HCT116 (cell line): ENCODE data around the gene TNXB. TPM values are rescaled to one million over a fixed set of nuclear protein-coding genes. Genes with fewer than 3 reads are reported as not detected.

ENCODE experiments used
- ATAC-seq: fragments of 200-7000 bp; cut with Tn5 transposase; 2 replicates; pipeline ENCODE4 v1.9.1; 2020; ENCODE audit warnings: mild to moderate bottlenecking, moderate library complexity
- BruUV-seq: library from RNA; stranded (reverse); fragments of 400-500 nt; replicated peaks from 2 replicates; lab custom pipeline; 2021; lab: Mats Ljungman, UMichigan
- CTCF ChIA-PET: fragments of 300-600 bp; sonication (Branson Sonifier 250); formaldehyde crosslinking; loops from one replicate; lab custom pipeline; 2021; ENCODE audit warnings: antibody characterized with exemption; lab: Charles Lee
- POLR2A ChIA-PET: fragments of 300-600, 350-600 bp; sonication (Branson Sonifier 250); formaldehyde crosslinking; loops from one replicate; lab custom pipeline; 2021; ENCODE audit warnings: antibody characterized with exemption; lab: Charles Lee
- RAD21 ChIA-PET, 2 experiments: fragments of 300-600 bp; sonication (Branson Sonifier 250); formaldehyde crosslinking; loops; one replicate each; lab custom pipeline; 2023; ENCODE audit warnings: low total read pairs in 2 of 2; ENCODE audit not compliant: uncharacterized antibody in 2 of 2, unreplicated experiment in 2 of 2, low non-redundant PET in 1 of 2; lab: Charles Lee
- DNase-seq: peaks from one replicate; pipeline ENCODE4 v3.0.0-alpha.2; 2010; ENCODE audit warnings: low read depth, low spot score
- H2AFZ ChIP-seq: fragments of 200-600 bp; shearing (Covaris generic), sonication (generic); 2 replicates; pipeline ENCODE4 v1.6.1; 2017; ENCODE audit warnings: low read depth, mixed run types, mixed read lengths, antibody characterized with exemption, low read length; ENCODE audit not compliant: poor library complexity, severe bottlenecking
- H3K27ac ChIP-seq: 2 replicates; pipeline ENCODE4 v1.5.1; 2012; ENCODE audit warnings: low read depth, low read length
- H3K27me3 ChIP-seq: fragments of 200-600 bp; sonication (generic); 2 replicates; pipeline ENCODE4 v1.6.1; 2016; ENCODE audit warnings: mixed run types, low read length, mixed read lengths; ENCODE audit not compliant: insufficient read depth
- H3K36me3 ChIP-seq, 2 experiments: fragments of 200-500 bp in 1 of 2; fragments of 200-600 bp in 1 of 2; sonication (Bioruptor generic) in 1 of 2; sonication (generic) in 1 of 2; 2 replicates each; pipeline versions ENCODE4 v1.5.1 to v1.6.1; 2014 to 2016; ENCODE audit warnings: low read length in 2 of 2, inconsistent platforms in 1 of 2, mixed read lengths in 1 of 2, mixed run types in 1 of 2; ENCODE audit not compliant: insufficient read depth in 2 of 2, control insufficient read depth in 1 of 2
- H3K4me1 ChIP-seq, 2 experiments: fragments of 200-600 bp in 1 of 2; sonication (generic) in 1 of 2; 2 replicates each; pipeline versions ENCODE4 v1.5.1 to v1.6.1; 2012 to 2017; ENCODE audit warnings: low read length in 2 of 2, inconsistent platforms in 1 of 2, mild to moderate bottlenecking in 1 of 2, mixed read lengths in 1 of 2, mixed run types in 1 of 2, moderate library complexity in 1 of 2; ENCODE audit not compliant: insufficient read depth in 2 of 2, control insufficient read depth in 1 of 2
- H3K4me2 ChIP-seq: fragments of 200-600 bp; sonication (generic); 2 replicates; pipeline ENCODE4 v1.6.1; 2017; ENCODE audit warnings: mixed run types, low read length, mixed read lengths
- H3K4me3 ChIP-seq, 2 experiments: fragments of 200-600 bp in 1 of 2; sonication (generic) in 1 of 2; replicated peaks in 1 of 2; 2 replicates each; pipeline ENCODE4 v1.5.1; 2011 to 2016; ENCODE audit warnings: low read length in 2 of 2, control low read depth in 1 of 2, low read depth in 1 of 2, mild to moderate bottlenecking in 1 of 2, mixed read lengths in 1 of 2, mixed run types in 1 of 2
- H3K79me2 ChIP-seq: fragments of 200-600 bp; sonication (generic); 2 replicates; pipeline ENCODE4 v1.6.1; 2017; ENCODE audit warnings: mild to moderate bottlenecking, mixed run types, low read length, moderate library complexity, mixed read lengths; ENCODE audit not compliant: insufficient read depth
- H3K9ac ChIP-seq: fragments of 200-600 bp; sonication (generic); 2 replicates; pipeline ENCODE4 v1.6.1; 2016; ENCODE audit warnings: low read length, mixed read lengths
- H3K9me2 ChIP-seq: fragments of 200-600 bp; sonication (generic), shearing (Covaris generic); 2 replicates; pipeline ENCODE4 v1.6.1; 2017; ENCODE audit warnings: mixed run types, mild to moderate bottlenecking, moderate library complexity; ENCODE audit not compliant: insufficient read depth
- H3K9me3 ChIP-seq, 2 experiments: fragments of 200-500 bp in 1 of 2; fragments of 200-600 bp in 1 of 2; sonication (Bioruptor generic) in 1 of 2; sonication (generic) in 1 of 2; 2 replicates each; pipeline ENCODE4 v1.6.1; 2014 to 2017; ENCODE audit warnings: low read length in 2 of 2, mixed read lengths in 2 of 2, inconsistent platforms in 1 of 2, low read depth in 1 of 2, mild to moderate bottlenecking in 1 of 2, mixed run types in 1 of 2, moderate library complexity in 1 of 2; ENCODE audit not compliant: control insufficient read depth in 1 of 2, insufficient read depth in 1 of 2
- H4K20me1 ChIP-seq: fragments of 200-600 bp; sonication (generic), shearing (Covaris generic); 2 replicates; pipeline ENCODE4 v1.6.1; 2017; ENCODE audit warnings: mixed run types, mild to moderate bottlenecking, moderate library complexity; ENCODE audit not compliant: insufficient read depth
- CBX3 ChIP-seq: IDR thresholded peaks from 2 replicates; pipeline ENCODE4 v1.6.1; 2012; ENCODE audit warnings: low read depth
- CEBPB ChIP-seq: IDR thresholded peaks from 2 replicates; pipeline ENCODE4 v1.6.1; 2012; ENCODE audit warnings: low read depth
- EGR1 ChIP-seq: IDR thresholded peaks from 2 replicates; pipeline ENCODE4 v1.6.1; 2012; ENCODE audit warnings: low read depth
- ELF1 ChIP-seq: IDR thresholded peaks from 2 replicates; pipeline ENCODE4 v1.6.1; 2012; ENCODE audit warnings: low read depth, borderline replicate concordance
- EZH2phosphoT487 ChIP-seq: fragments of 200-600 bp; IDR thresholded peaks from 2 replicates; pipeline ENCODE4 v1.6.1; 2018; ENCODE audit warnings: antibody characterized with exemption, borderline replicate concordance
- FOSL1 ChIP-seq: IDR thresholded peaks from 2 replicates; pipeline ENCODE4 v1.6.1; 2012; ENCODE audit warnings: low read depth
- POLR2AphosphoS5 ChIP-seq: IDR thresholded peaks from 2 replicates; pipeline ENCODE4 v1.6.1; 2011; ENCODE audit warnings: mild to moderate bottlenecking, low read depth, low read length, moderate library complexity
- RAD21 ChIP-seq: IDR thresholded peaks from 2 replicates; pipeline ENCODE4 v1.6.1; 2012; ENCODE audit warnings: low read depth, mild to moderate bottlenecking
- SP1 ChIP-seq: IDR thresholded peaks from 2 replicates; pipeline ENCODE4 v1.6.1; 2012; ENCODE audit warnings: low read depth
- SRF ChIP-seq: IDR thresholded peaks from 2 replicates; pipeline ENCODE4 v1.6.1; 2012; ENCODE audit warnings: low read depth
- TCF7L2 ChIP-seq: IDR thresholded peaks from 2 replicates; pipeline ENCODE4 v1.7.0; 2011; ENCODE audit warnings: borderline replicate concordance, inconsistent platforms; ENCODE audit not compliant: insufficient read depth, insufficient read length; ENCODE audit errors: extremely low read depth
- YY1 ChIP-seq: IDR thresholded peaks from 2 replicates; pipeline ENCODE4 v1.6.1; 2011; ENCODE audit warnings: low read length, low read depth, moderate library complexity, mild to moderate bottlenecking; ENCODE audit not compliant: insufficient replicate concordance; ENCODE audit errors: extremely low read depth
- ZNF274 ChIP-seq: fragments of 200-500 bp; sonication (Bioruptor generic); IDR thresholded peaks from 2 replicates; pipeline ENCODE4 v1.6.1; 2014; ENCODE audit warnings: mild to moderate bottlenecking, low read depth, low read length, inconsistent platforms
- intact Hi-C: fragments of 100-400 bp; cut with micrococcal nuclease; formaldehyde crosslinking; loops from 2 replicates; pipeline ENCODE4 v1.10.0; 2022
- total RNA-seq: library from RNA; stranded (reverse); gene quantifications from one replicate; pipeline ENCODE4 v1.2.1, GENCODE V29; 2021; ENCODE audit not compliant: unreplicated experiment
- TF ChIP-seq, protein P1 (sequence below): IDR thresholded peaks from 2 replicates; pipeline ENCODE4 v1.6.1; 2012
- TF ChIP-seq, protein P2 (sequence below): IDR thresholded peaks from 2 replicates; pipeline ENCODE4 v1.6.1; 2012
- TF ChIP-seq, protein P3 (sequence below), 3 experiments: fragments of 200-600 bp in 1 of 3; sonication (generic) in 1 of 3; IDR thresholded peaks in 2 of 3; conservative IDR thresholded peaks in 1 of 3; 2 replicates each; pipeline ENCODE4 v1.5.1; 2012 to 2017; ENCODE audit warnings: low read depth in 2 of 3, low read length in 2 of 3, antibody characterized with exemption in 1 of 3, borderline replicate concordance in 1 of 3, control low read depth in 1 of 3, mild to moderate bottlenecking in 1 of 3, mixed read lengths in 1 of 3, mixed run types in 1 of 3, moderate library complexity in 1 of 3; ENCODE audit not compliant: insufficient read depth in 1 of 3

TNXB gene
- total RNA-seq, 1 experiment from 2014 or later: 8.5 TPM

GRCh38 chr6:32060966-32061655 is 48.0 kb downstream of the TNXB start:
- intact Hi-C loops: no loop called here
- no peak overlapping the region for H3K27ac ChIP-seq
- CTCF ChIA-PET: no interaction called here
- RAD21 ChIA-PET: no interaction called here
- no peaks in the 10 kb centered on the region for H3K9me3 ChIP-seq
- no peaks in the 10 kb centered on the region for H3K79me2 ChIP-seq
- H3K36me3 ChIP-seq: no peaks in the 10 kb centered on the region
- no peak for DNase-seq
- H3K9me2 ChIP-seq: no peaks in the 10 kb centered on the region
- POLR2A ChIA-PET: no interaction called here
- H4K20me1 ChIP-seq: no peaks in the 10 kb centered on the region
- no peak overlapping the region for H3K9ac ChIP-seq
- TF ChIP-seq POLR2AphosphoS5: no peak
- TF ChIP-seq EGR1: no peak
- TF ChIP-seq TCF7L2: no peak
- TF ChIP-seq ZNF274: no peak
- TF ChIP-seq RAD21: no peak; the same call in 1 of the 2 replicates
- TF ChIP-seq, protein P1, sequence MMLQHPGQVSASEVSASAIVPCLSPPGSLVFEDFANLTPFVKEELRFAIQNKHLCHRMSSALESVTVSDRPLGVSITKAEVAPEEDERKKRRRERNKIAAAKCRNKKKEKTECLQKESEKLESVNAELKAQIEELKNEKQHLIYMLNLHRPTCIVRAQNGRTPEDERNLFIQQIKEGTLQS: no peak
- TF ChIP-seq CBX3: no peak
- TF ChIP-seq ELF1: no peak
- TF ChIP-seq CEBPB: no peak
- TF ChIP-seq, protein P2, sequence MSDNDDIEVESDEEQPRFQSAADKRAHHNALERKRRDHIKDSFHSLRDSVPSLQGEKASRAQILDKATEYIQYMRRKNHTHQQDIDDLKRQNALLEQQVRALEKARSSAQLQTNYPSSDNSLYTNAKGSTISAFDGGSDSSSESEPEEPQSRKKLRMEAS: no peak
- no peak for TF ChIP-seq SRF
- no peak for TF ChIP-seq SP1
- no peak for TF ChIP-seq FOSL1
- no peak for TF ChIP-seq YY1
- TF ChIP-seq EZH2phosphoT487: no peak
- TF ChIP-seq, protein P3, sequence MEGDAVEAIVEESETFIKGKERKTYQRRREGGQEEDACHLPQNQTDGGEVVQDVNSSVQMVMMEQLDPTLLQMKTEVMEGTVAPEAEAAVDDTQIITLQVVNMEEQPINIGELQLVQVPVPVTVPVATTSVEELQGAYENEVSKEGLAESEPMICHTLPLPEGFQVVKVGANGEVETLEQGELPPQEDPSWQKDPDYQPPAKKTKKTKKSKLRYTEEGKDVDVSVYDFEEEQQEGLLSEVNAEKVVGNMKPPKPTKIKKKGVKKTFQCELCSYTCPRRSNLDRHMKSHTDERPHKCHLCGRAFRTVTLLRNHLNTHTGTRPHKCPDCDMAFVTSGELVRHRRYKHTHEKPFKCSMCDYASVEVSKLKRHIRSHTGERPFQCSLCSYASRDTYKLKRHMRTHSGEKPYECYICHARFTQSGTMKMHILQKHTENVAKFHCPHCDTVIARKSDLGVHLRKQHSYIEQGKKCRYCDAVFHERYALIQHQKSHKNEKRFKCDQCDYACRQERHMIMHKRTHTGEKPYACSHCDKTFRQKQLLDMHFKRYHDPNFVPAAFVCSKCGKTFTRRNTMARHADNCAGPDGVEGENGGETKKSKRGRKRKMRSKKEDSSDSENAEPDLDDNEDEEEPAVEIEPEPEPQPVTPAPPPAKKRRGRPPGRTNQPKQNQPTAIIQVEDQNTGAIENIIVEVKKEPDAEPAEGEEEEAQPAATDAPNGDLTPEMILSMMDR (IDR thresholded peaks at IDR 0.05 in 2 of 3, conservative IDR thresholded peaks at IDR 0.05 in 1 of 3; ENCODE audit: borderline replicate concordance in 1 of 3, insufficient read depth in 1 of 3, low read depth in 2 of 3, low read length in 2 of 3): no peak
- TF ChIP-seq, all 23 proteins: peak for 0
- Histone ChIP-seq H3K4me2 (no peak overlapping the region), H3K27me3 (no peaks in the 10 kb centered on the region), H3K4me3 (no peak overlapping the region), H3K4me1 (no peaks in the 10 kb centered on the region), H2AFZ (no peak overlapping the region)
- no TSS peak for BruUV-seq
- ATAC-seq: no peak
